Activated T-helper 2 cell treated with anti-CD3 and anti-CD28 coated beads, Interferon-gamma antibody, Interleukin-2, Interleukin-4, amounts not matched to agents 10 μg/mL and 5 μg/mL and 100 μg/mL, durations not matched to agents 14 hours and 24 hours and 36 hours (primary cell): Measurements from ENCODE around the gene SDC4. TPM values are rescaled to one million over a fixed set of nuclear protein-coding genes. Genes with fewer than 3 reads are reported as not detected.
"Not testable (repeated sequence)": the region's sequence is repeated elsewhere in the genome, so short reads cannot be mapped to it uniquely, and the experiment has no call there.

Source experiments
- DNase-seq: peaks from one replicate; pipeline ENCODE4 v3.0.0; 2021; ENCODE audit warnings: low spot score
- H3K27ac Mint-ChIP-seq: one replicate; pipeline ENCODE4 v1.8.0; 2021; ENCODE audit warnings: mixed read lengths
- H3K27me3 Mint-ChIP-seq: one replicate; pipeline ENCODE4 v1.8.0; 2021; ENCODE audit warnings: low read depth, mixed read lengths
- H3K36me3 Mint-ChIP-seq: one replicate; pipeline ENCODE4 v1.8.0; 2021; ENCODE audit warnings: low read depth, mixed read lengths
- H3K4me1 Mint-ChIP-seq: one replicate; pipeline ENCODE4 v1.8.0; 2021; ENCODE audit warnings: low read depth, mixed read lengths
- H3K4me3 Mint-ChIP-seq: one replicate; pipeline ENCODE4 v1.8.0; 2021; ENCODE audit warnings: low read depth, mild to moderate bottlenecking, moderate library complexity, mixed read lengths
- H3K9me3 Mint-ChIP-seq: one replicate; pipeline ENCODE4 v1.8.0; 2021; ENCODE audit warnings: mixed read lengths
- intact Hi-C: fragments of 100-400 bp; cut with micrococcal nuclease; formaldehyde crosslinking; loops from one replicate; pipeline ENCODE4 v1.15.1; 2023
- total RNA-seq: library from RNA; stranded (reverse); gene quantifications from 2 replicates; pipeline ENCODE4 v1.2.3, GENCODE V29; 2022

SDC4 gene
- total RNA-seq, 1 donor from 2014 or later, result 136 TPM

- Mint-ChIP-seq H3K36me3 (no peaks in the 10 kb centered on the region), H3K4me1 (peaks cover 53% of the 10 kb centered on the region), H3K27ac (no peak overlapping the region), H3K4me3 (no peak overlapping the region), H3K27me3 (no peaks in the 10 kb centered on the region), H3K9me3 (no peaks in the 10 kb centered on the region)
- intact Hi-C loops, result loop anchor here (5.0 kb wide), 1 partner anchor 42 kb away; no protein-coding TSS in a partner anchor
- no peak for DNase-seq
Observed at GRCh38 chr20:45359406-45360148, 11.4 kb upstream of the SDC4 start.

- Mint-ChIP-seq H3K9me3 (no peaks in the 10 kb centered on the region), H3K4me1 (peaks cover 56% of the 10 kb centered on the region), H3K4me3 (no peak overlapping the region), H3K36me3 (no peaks in the 10 kb centered on the region), H3K27me3 (no peaks in the 10 kb centered on the region), H3K27ac (no peak overlapping the region)
- no peak for DNase-seq
- intact Hi-C loops, result loop anchor here (5.0 kb wide), 1 partner anchor 42 kb away; no protein-coding TSS in a partner anchor
Observed at GRCh38 chr20:45359069-45359405, 10.8 kb upstream of the SDC4 start.

GRCh38 chr20:45358282-45359068 lies 10.3 kb upstream of the SDC4 start:
- Mint-ChIP-seq H3K4me1 (peaks cover 57% of the 10 kb centered on the region), H3K27me3 (no peaks in the 10 kb centered on the region), H3K36me3 (no peaks in the 10 kb centered on the region), H3K4me3 (no peak overlapping the region), H3K9me3 (no peaks in the 10 kb centered on the region), H3K27ac (peak overlapping the region; percentile 15)
- DNase-seq, result no peak
- intact Hi-C loops, result loop anchor here (5.0 kb wide), 1 partner anchor 41 kb away; no protein-coding TSS in a partner anchor

GRCh38 chr20:45355209-45356084 lies 7.2 kb upstream of the SDC4 start:
- Mint-ChIP-seq H3K9me3 (no peaks in the 10 kb centered on the region), H3K27me3 (no peaks in the 10 kb centered on the region), H3K27ac (peak overlapping the region; percentile 87), H3K36me3 (no peaks in the 10 kb centered on the region), H3K4me3 (peak overlapping the region; percentile 58), H3K4me1 (peaks cover 57% of the 10 kb centered on the region)
- intact Hi-C loops, result loop anchor here (2.0 to 5.0 kb wide), 2 partner anchors 38 to 385 kb away; no protein-coding TSS in a partner anchor
- no peak for DNase-seq

- intact Hi-C loops, result loop anchor here (1.0 to 5.0 kb wide), 4 partner anchors 8 to 384 kb away; partner anchors contain the start of gene SYS1
- H3K9me3 Mint-ChIP-seq, result no peaks in the 10 kb centered on the region
- peaks cover 65% of the 10 kb centered on the region for H3K4me1 Mint-ChIP-seq
- no peaks in the 10 kb centered on the region for H3K27me3 Mint-ChIP-seq
- no peaks in the 10 kb centered on the region for H3K36me3 Mint-ChIP-seq
- DNase-seq, result no peak
- H3K27ac Mint-ChIP-seq, result peak overlapping the region; percentile 87
- peak overlapping the region; percentile 58 for H3K4me3 Mint-ChIP-seq
Observed at GRCh38 chr20:45354423-45355208, 6.4 kb upstream of the SDC4 start.

- intact Hi-C loops, result loop anchor here (1.0 to 2.0 kb wide), 3 partner anchors 7 to 383 kb away; partner anchors contain the start of gene SYS1
- Mint-ChIP-seq H3K4me1 (peaks cover 61% of the 10 kb centered on the region), H3K27me3 (no peaks in the 10 kb centered on the region)
Observed at GRCh38 chr20:45353746-45354145, 5.5 kb upstream of the SDC4 start.

GRCh38 chr20:45352729-45353128 lies 4.5 kb upstream of the SDC4 start:
- Mint-ChIP-seq H3K36me3 (peaks cover 1% of the 10 kb centered on the region), H3K9me3 (no peaks in the 10 kb centered on the region), H3K27me3 (no peaks in the 10 kb centered on the region), H3K27ac (no peak overlapping the region), H3K4me3 (no peak overlapping the region), H3K4me1 (peaks cover 55% of the 10 kb centered on the region)
- intact Hi-C loops, result no loop called here
- no peak for DNase-seq

More at GRCh38 chr20:45353746-45354145, 5.5 kb upstream of the SDC4 start:
- H3K9me3 Mint-ChIP-seq, result no peaks in the 10 kb centered on the region
- H3K4me3 Mint-ChIP-seq, result peak overlapping the region; percentile 54
- H3K27ac Mint-ChIP-seq, result peak overlapping the region; percentile 87
- no peak for DNase-seq
- no peaks in the 10 kb centered on the region for H3K36me3 Mint-ChIP-seq

GRCh38 chr20:45350795-45351194 lies 2.6 kb upstream of the SDC4 start:
- H3K27me3 Mint-ChIP-seq, intact Hi-C loops, H3K4me3 Mint-ChIP-seq, H3K9me3 Mint-ChIP-seq, DNase-seq, H3K27ac Mint-ChIP-seq: not testable (repeated sequence)
- Mint-ChIP-seq H3K36me3 (peaks cover 20% of the 10 kb centered on the region), H3K4me1 (peaks cover 59% of the 10 kb centered on the region)

- peaks cover 24% of the 10 kb centered on the region for H3K36me3 Mint-ChIP-seq
- no peaks in the 10 kb centered on the region for H3K9me3 Mint-ChIP-seq
- peaks cover 59% of the 10 kb centered on the region for H3K4me1 Mint-ChIP-seq
- peak overlapping the region; percentile 42 for H3K27ac Mint-ChIP-seq
- no peak overlapping the region for H3K4me3 Mint-ChIP-seq
- intact Hi-C loops, result no loop called here
- no peaks in the 10 kb centered on the region for H3K27me3 Mint-ChIP-seq
- DNase-seq, result no peak
Observed at GRCh38 chr20:45350217-45350616, 2.0 kb upstream of the SDC4 start.

GRCh38 chr20:45347297-45347935 lies 808 bp downstream of the SDC4 start:
- intact Hi-C loops, result no loop called here
- no peak for DNase-seq
- Mint-ChIP-seq H3K27ac (peak overlapping the region; percentile 50), H3K9me3 (no peaks in the 10 kb centered on the region), H3K36me3 (peaks cover 40% of the 10 kb centered on the region), H3K27me3 (no peaks in the 10 kb centered on the region), H3K4me3 (peak overlapping the region; percentile 87), H3K4me1 (peaks cover 59% of the 10 kb centered on the region)

- DNase-seq, result no peak
- peak overlapping the region; percentile 50 for H3K27ac Mint-ChIP-seq
- peaks cover 60% of the 10 kb centered on the region for H3K4me1 Mint-ChIP-seq
- intact Hi-C loops, result loop anchor here (1.0 kb wide), 1 partner anchor 7 kb away; no protein-coding TSS in a partner anchor
- peaks cover 41% of the 10 kb centered on the region for H3K36me3 Mint-ChIP-seq
- peak overlapping the region; percentile 87 for H3K4me3 Mint-ChIP-seq
- no peaks in the 10 kb centered on the region for H3K9me3 Mint-ChIP-seq
- no peaks in the 10 kb centered on the region for H3K27me3 Mint-ChIP-seq
Observed at GRCh38 chr20:45346851-45347250, 1.4 kb downstream of the SDC4 start.
